Omental fat pad (tissue), 4 donors: ENCODE results near the gene ALOX15B. TPM values are rescaled to one million over a fixed set of nuclear protein-coding genes. Genes with fewer than 3 reads are reported as not detected.
A peak's percentile ranks its signal among the peaks of the same experiment; 100 is the strongest.

Source experiments
- ATAC-seq: fragments of 150-250 bp; one replicate; pipeline ENCODE4 v1.9.1; 2016; ENCODE audit warnings: mild to moderate bottlenecking, moderate library complexity; ENCODE audit not compliant: low FRiP score
- DNase-seq: peaks from one replicate; pipeline ENCODE4 v3.0.0-alpha.2; 2019; ENCODE audit warnings: low spot score
- CTCF ChIP-seq, 3 donors: fragments of 450-650 bp; IDR thresholded peaks; one replicate each; pipeline ENCODE4 v1.5.1; 2016 to 2017; ENCODE audit warnings: antibody characterized with exemption in 3 of 3, mild to moderate bottlenecking in 3 of 3, moderate library complexity in 2 of 3
- total RNA-seq, 4 donors: library from RNA; depleted of rRNA; stranded (reverse); fragments of >200 nt; gene quantifications; one replicate each; pipeline ENCODE4 v1.1.0, GENCODE V29; 2016

ALOX15B gene
- total RNA-seq, 4 donors from 2014 or later, result 3.8 to 9.8 (median 8.2) TPM

DNA sequence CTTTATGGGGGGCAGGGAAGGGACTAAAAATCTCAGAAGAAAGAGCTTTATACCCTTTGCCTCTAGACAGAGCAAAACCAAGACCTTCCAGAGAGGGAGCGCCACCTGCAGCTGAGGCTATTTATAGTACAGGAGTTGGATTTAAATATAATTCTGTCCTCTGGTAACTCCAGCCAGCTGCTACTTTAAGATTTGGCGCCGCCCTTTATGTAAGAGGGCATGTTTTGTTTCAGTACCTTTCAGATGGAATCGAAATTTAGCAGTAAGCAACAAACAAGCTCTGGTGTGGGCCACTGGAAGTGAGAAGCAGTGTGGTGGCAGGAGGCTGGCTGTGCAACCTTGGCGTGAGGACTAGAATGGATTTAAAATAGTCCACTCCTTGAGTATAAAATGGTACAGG, 41.7 kb upstream of the ALOX15B start:
- DNase-seq (no peak), ATAC-seq (no peak)
- TF ChIP-seq CTCF (IDR thresholded peaks at IDR 0.05), result no peak

DNA sequence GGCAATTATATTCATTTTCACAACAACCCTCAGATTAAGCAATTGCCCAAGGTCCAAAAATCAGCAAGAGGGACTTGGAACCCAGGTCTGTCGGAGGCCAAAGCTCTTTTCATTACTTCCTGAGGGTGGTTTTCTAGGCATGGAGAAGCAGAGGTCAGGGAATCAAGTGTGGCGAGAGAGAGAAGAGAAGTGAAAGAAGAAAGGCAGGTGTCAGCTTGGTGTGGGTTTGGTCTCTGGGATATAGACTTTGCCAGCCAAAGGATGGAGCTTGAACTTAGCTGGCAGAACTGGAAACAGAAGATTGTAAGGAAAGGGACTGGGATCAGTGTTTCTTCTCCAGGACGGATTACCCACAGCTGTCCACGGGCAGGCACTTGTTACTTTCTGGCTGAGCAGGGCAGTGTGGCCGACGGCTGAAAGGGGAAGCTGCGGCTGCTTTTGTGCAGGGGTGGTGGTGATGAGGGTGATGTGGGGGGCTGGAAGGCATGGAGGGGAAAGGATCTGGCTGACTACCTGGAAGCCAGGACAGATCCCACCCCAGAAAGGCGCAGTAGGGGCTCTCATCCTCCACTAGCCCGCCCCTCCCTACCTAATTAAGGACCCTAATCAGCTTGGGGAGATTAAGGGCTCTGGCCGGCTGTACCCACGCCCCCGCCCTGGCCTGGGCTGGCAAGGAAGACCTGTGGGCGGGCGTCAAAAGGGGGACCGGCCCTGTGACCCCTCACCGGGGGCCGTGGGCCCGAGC, 36.7 kb upstream of the ALOX15B start, which contains the start of gene GUCY2D:
Gene GUCY2D, plus strand, starts transcription at position 640 of the 745 bp plus-strand sequence. CDS start 433 bp downstream, outside the sequence.
- DNase-seq (no peak), ATAC-seq (no peak)
- TF ChIP-seq CTCF (IDR thresholded peaks at IDR 0.05), result no peak

DNA sequence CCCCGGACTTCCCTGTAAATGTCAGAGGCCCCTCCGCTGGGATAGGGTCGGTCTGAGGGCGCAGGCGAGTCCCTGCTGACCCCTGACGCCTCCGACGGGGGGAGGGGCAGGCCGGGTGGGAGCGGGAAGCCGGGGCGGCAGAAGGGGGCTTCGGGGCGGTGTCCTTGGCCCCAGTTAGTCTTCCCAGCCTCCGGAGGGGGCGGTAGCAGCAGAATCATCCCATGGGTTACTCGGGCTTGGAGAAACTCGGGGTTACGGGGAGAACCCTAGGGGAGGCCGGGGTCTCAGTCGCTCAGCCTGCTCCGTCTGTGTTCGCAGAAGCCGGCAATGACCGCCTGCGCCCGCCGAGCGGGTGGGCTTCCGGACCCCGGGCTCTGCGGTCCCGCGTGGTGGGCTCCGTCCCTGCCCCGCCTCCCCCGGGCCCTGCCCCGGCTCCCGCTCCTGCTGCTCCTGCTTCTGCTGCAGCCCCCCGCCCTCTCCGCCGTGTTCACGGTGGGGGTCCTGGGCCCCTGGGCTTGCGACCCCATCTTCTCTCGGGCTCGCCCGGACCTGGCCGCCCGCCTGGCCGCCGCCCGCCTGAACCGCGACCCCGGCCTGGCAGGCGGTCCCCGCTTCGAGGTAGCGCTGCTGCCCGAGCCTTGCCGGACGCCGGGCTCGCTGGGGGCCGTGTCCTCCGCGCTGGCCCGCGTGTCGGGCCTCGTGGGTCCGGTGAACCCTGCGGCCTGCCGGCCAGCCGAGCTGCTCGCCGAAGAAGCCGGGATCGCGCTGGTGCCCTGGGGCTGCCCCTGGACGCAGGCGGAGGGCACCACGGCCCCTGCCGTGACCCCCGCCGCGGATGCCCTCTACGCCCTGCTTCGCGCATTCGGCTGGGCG, 35.9 kb upstream of the ALOX15B start:
- DNase-seq (no peak), ATAC-seq (no peak)
- TF ChIP-seq CTCF (IDR thresholded peaks at IDR 0.05), result no peak

DNA sequence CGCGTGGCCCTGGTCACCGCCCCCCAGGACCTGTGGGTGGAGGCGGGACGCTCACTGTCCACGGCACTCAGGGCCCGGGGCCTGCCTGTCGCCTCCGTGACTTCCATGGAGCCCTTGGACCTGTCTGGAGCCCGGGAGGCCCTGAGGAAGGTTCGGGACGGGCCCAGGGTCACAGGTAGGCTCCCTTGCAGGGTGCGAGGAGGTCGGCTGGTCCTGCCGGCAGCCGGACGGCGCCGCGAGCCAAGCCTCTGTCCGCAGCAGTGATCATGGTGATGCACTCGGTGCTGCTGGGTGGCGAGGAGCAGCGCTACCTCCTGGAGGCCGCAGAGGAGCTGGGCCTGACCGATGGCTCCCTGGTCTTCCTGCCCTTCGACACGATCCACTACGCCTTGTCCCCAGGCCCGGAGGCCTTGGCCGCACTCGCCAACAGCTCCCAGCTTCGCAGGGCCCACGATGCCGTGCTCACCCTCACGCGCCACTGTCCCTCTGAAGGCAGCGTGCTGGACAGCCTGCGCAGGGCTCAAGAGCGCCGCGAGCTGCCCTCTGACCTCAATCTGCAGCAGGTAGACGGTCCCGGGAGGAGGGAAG, 35.2 kb upstream of the ALOX15B start:
- no peak for TF ChIP-seq CTCF (IDR thresholded peaks at IDR 0.05)
- ATAC-seq (no peak), DNase-seq (no peak)

DNA sequence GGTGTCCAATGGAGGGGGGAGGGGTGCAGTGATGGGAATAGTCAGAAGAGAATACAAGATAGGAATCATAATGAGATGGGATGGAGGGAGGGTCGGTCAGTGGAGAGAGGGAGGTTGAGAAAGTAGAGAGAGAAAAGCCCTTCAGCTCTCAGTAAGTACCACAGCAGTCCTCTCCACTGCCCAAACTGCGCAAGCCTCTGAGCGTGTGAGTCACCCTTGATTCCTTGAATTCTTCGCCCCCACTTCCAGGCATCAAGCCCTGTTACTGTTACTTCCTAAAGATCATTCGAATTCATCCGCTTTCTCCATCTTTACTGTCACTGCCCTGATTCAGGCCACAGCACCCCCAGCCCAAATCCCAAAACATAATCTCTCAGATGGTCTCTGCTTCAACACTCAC, 34.0 kb upstream of the ALOX15B start:
- DNase-seq, result no peak
- peak; percentile 48 for ATAC-seq

GRCh38 chr17:8005357-8005756, 33.5 kb upstream of the ALOX15B start:
- no peak for TF ChIP-seq CTCF (IDR thresholded peaks at IDR 0.05)
- no peak for ATAC-seq
- no peak for DNase-seq

More for the DNA sequence above, 34.0 kb upstream of the ALOX15B start:
- TF ChIP-seq CTCF (IDR thresholded peaks at IDR 0.05), result no peak
